Epithelial cell of esophagus (primary cell): Measurements from ENCODE around the gene C3orf80.
"Not testable (repeated sequence)": the region's sequence is repeated elsewhere in the genome, so short reads cannot be mapped to it uniquely, and the experiment has no call there.

Experiments used
- DNase-seq: peaks from one replicate; pipeline ENCODE4 v3.0.0; 2010; ENCODE audit warnings: low read depth
- H3K4me3 ChIP-seq: 2 replicates; pipeline ENCODE4 v1.5.1; 2011; ENCODE audit warnings: mild to moderate bottlenecking, low read length, control low read depth
- CTCF ChIP-seq: IDR thresholded peaks from 2 replicates; pipeline ENCODE4 v1.5.1; 2011; ENCODE audit warnings: low read depth, mild to moderate bottlenecking, low read length, control low read depth, inconsistent platforms; ENCODE audit not compliant: insufficient read depth; ENCODE audit errors: missing control alignments

Gene C3orf80

DNA sequence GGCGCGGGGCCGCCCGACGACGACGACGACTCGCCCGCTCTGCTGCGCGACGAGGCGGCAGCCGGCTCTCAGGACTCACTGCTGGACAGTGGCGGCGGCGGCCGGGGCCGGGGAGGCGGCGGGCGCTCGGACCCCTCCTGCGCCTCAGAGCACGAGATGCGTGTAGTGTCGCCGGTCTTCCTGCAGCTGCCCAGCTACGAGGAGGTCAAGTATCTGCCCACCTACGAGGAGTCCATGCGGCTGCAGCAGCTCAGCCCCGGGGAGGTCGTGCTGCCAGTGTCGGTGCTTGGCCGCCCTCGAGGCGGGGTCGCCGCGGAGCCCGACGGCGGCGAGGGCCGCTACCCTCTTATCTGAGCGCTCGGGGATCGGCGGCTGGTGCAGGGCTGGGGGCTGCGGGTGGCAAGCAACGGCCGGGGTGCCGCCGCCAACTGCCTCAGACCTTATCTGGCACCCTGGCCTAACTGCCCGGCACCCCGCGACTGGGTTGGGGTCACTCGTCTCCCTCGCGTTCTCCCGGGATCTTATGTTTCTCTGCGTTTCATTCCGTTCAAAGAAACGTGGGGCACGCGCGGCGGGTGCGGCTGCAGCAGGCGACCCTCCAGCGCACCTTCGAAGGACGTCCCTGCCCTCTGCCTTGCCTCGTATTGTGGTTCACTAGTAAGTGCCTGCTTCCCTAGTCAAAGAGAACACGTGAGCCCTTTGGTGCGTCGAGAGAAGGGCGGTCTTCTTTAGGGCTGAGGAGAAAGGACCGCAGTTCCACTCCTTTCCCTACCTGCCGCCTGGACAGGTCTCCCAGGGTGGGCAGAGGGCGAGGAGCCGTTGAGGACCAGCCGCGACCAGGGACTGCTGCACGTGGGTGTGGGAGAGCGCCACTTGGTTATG, 1.0 kb downstream of the C3orf80 start:
- TF ChIP-seq CTCF = no peak
- DNase-seq = no peak
- peak overlapping the region; percentile 11 for H3K4me3 ChIP-seq

- no peak for DNase-seq
- H3K4me3 ChIP-seq = no peak overlapping the region
- no peak for TF ChIP-seq CTCF
These were observed 2.2 kb downstream of the C3orf80 start for GRCh38 chr3:160227419-160227818.

- no peak for DNase-seq
- no peak overlapping the region for H3K4me3 ChIP-seq
- no peak for TF ChIP-seq CTCF
These were observed 6.8 kb downstream of the C3orf80 start for GRCh38 chr3:160232014-160232413.

- not testable (repeated sequence) for H3K4me3 ChIP-seq
- DNase-seq = peak; percentile 83
These were observed 15.5 kb downstream of the C3orf80 start for GRCh38 chr3:160240719-160241118.

DNA sequence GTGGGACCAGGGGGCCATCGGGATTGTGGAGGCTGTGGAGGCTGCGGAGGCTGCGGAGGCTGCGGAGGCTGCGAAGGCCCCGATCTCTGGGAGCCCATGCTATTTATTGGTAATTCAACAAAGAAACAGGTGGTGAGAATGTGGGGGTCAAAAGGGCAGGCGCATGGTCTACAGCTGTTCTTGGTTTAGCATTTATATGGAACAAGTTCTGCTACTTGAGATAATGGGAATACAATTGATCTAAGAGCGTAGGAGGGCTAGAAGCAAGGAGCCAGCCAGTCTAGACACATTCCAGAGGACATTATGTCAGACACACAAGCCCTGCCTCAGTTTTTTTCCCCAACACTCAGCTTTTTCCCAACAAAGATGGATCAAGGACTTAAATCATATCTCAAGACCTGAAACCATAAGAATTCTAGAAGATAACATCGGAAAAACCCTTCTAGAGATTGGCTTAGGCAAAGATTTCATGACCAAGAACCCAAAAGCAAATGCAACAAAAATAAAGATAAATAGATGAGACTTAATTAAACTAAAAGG, 20.1 kb downstream of the C3orf80 start:
- DNase-seq = peak; percentile 16
- H3K4me3 ChIP-seq = no peak overlapping the region
- no peak for TF ChIP-seq CTCF

DNA sequence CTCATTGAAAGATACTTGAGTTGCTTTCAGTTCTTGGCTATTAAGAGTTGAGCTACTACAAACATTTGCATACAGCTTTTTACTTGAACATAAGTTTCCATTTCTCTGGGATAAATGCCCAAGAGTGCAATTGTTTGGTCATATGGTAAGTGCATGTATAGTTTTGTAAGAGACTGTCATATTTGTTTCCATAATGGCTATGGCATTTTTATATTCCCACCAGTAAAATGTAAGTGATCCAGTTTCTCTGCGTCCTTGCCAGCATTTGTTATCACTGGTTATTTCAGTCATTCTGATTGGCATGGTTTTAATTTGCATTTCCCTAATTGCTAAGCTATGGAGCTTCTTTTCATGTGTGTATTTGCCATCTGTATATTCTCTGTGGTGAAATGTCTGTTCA, 22.5 kb downstream of the C3orf80 start:
- TF ChIP-seq CTCF = no peak
- no peak for DNase-seq
- no peak overlapping the region for H3K4me3 ChIP-seq

DNA sequence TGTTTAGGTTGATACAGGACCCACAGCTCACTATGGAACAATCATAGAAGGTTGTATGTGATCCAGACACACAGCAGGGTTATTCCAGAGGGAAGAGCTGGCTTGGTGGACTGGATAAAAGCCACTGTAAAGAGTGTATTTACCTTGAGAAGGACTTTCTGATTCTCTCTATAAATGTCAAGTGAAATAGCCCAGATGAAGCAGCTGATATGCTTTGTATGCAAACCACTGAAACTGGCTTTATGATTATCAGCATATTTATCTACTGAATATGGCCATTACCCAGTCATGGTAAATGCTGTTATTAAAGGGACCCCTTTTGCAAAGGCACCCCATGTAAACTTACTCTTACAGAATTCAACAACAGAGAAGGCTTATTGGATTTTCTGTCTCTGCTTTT, 28.1 kb downstream of the C3orf80 start:
- no peak for TF ChIP-seq CTCF
- no peak for DNase-seq
- H3K4me3 ChIP-seq = no peak overlapping the region
